ENCODE measurements around the gene FEV. TPM values are rescaled to one million over a fixed set of nuclear protein-coding genes. Genes with fewer than 3 reads are reported as not detected.

The FEV gene
- polyA plus RNA-seq, 3 donors = not detected

- Histone ChIP-seq H3K27me3 (ENCODE audit: control insufficient read depth in 2 of 2, insufficient read depth in 2 of 2, low read length in 2 of 2) (peaks cover 65 to 98% of the 10 kb centered on the region in 2 donors), H3K9ac (ENCODE audit: insufficient read depth, low read length, poor library complexity, severe bottlenecking) (no peak overlapping the region), H2AFZ (ENCODE audit: insufficient read depth, low read depth, low read length, poor library complexity, severe bottlenecking) (no peak overlapping the region), H3K27ac (ENCODE audit: low read depth in 1 of 2, low read length in 2 of 2) (no peak overlapping the region), H3K4me1 (ENCODE audit: control insufficient read depth in 1 of 2, insufficient read depth in 2 of 2, low read length in 2 of 2) (peaks cover 3 to 13% of the 10 kb centered on the region in 2 donors), H3K79me2 (ENCODE audit: insufficient read depth, low read length) (no peaks in the 10 kb centered on the region), H3K4me3 (replicated peaks in 1 of 3; ENCODE audit: low read depth in 2 of 3, low read length in 3 of 3) (no peak overlapping the region), H3K36me3 (replicated peaks in 1 of 2; ENCODE audit: control insufficient read depth in 1 of 2, insufficient read depth in 2 of 2, low read length in 2 of 2) (no peaks in the 10 kb centered on the region), H3K4me2 (replicated peaks; ENCODE audit: extremely low read depth, low read length, poor library complexity, severe bottlenecking) (no peak overlapping the region), H3K9me3 (replicated peaks in 1 of 2; ENCODE audit: control insufficient read depth in 1 of 2, insufficient read depth in 1 of 2, low read length in 2 of 2) (peaks cover 5 to 50% of the 10 kb centered on the region in 2 donors), H4K20me1 (ENCODE audit: insufficient read depth, low read length) (no peaks in the 10 kb centered on the region)
- Mint-ChIP-seq H3K4me1 (peaks cover 13% of the 10 kb centered on the region), H3K4me3 (peak overlapping the region in 1 of 2 donors; percentile 86), H3K36me3 (peaks cover 0 to 4% of the 10 kb centered on the region in 2 donors), H3K27me3 (ENCODE audit: low read depth in 3 of 3) (peaks cover 85 to 97% (median 95%) of the 10 kb centered on the region in 3 donors), H3K9me3 (peaks cover 0 to 22% (median 7%) of the 10 kb centered on the region in 7 donors), H3K27ac (peak overlapping the region in 1 of 7 donors; percentile 51)
- no peak for DNase-seq
- 23% methylated on average over 5 of the region's 8 CpGs for WGBS (ENCODE audit: insufficient coverage)
- intact Hi-C loops (cut with micrococcal nuclease) = loop anchor here in 1 of 2 donors (10.0 kb wide), 1 partner anchor 159 kb away; no protein-coding TSS in a partner anchor
- no peak for TF ChIP-seq CTCF (IDR thresholded peaks at IDR 0.05)
Measured at GRCh38 chr2:218995561-218995960, 10.6 kb upstream of the FEV start.

- Mint-ChIP-seq H3K27ac (peak within 1 kb of the TSS in 2 of 7 donors; percentile 11 to 72), H3K27me3 (ENCODE audit: low read depth in 3 of 3) (peaks cover 86 to 100% (median 96%) of the 10 kb centered on the region in 3 donors), H3K4me1 (peaks cover 13% of the 10 kb centered on the region), H3K36me3 (peaks cover 0 to 4% of the 10 kb centered on the region in 2 donors), H3K9me3 (peaks cover 0 to 28% (median 7%) of the 10 kb centered on the region in 7 donors), H3K4me3 (peak within 1 kb of the TSS in 1 of 2 donors; percentile 81)
- Histone ChIP-seq H3K4me3 (replicated peaks in 1 of 3; ENCODE audit: low read depth in 2 of 3, low read length in 3 of 3) (peak within 1 kb of the TSS in 1 of 3 experiments; percentile 25), H3K4me2 (replicated peaks; ENCODE audit: extremely low read depth, low read length, poor library complexity, severe bottlenecking) (peak within 1 kb of the TSS; percentile 52), H3K36me3 (replicated peaks in 1 of 2; ENCODE audit: control insufficient read depth in 1 of 2, insufficient read depth in 2 of 2, low read length in 2 of 2) (no peaks in the 10 kb centered on the region), H3K27ac (ENCODE audit: low read depth in 1 of 2, low read length in 2 of 2) (no peak within 1 kb of the TSS), H2AFZ (ENCODE audit: insufficient read depth, low read depth, low read length, poor library complexity, severe bottlenecking) (no peak within 1 kb of the TSS), H3K27me3 (ENCODE audit: control insufficient read depth in 2 of 2, insufficient read depth in 2 of 2, low read length in 2 of 2) (peaks cover 68 to 99% of the 10 kb centered on the region in 2 donors), H4K20me1 (ENCODE audit: insufficient read depth, low read length) (no peaks in the 10 kb centered on the region), H3K9me3 (replicated peaks in 1 of 2; ENCODE audit: control insufficient read depth in 1 of 2, insufficient read depth in 1 of 2, low read length in 2 of 2) (peaks cover 5 to 43% of the 10 kb centered on the region in 2 donors), H3K9ac (ENCODE audit: insufficient read depth, low read length, poor library complexity, severe bottlenecking) (no peak within 1 kb of the TSS), H3K79me2 (ENCODE audit: insufficient read depth, low read length) (no peaks in the 10 kb centered on the region), H3K4me1 (ENCODE audit: control insufficient read depth in 1 of 2, insufficient read depth in 2 of 2, low read length in 2 of 2) (peaks cover 3 to 13% of the 10 kb centered on the region in 2 donors)
- no peak for DNase-seq
- 1% methylated on average over 74 of the region's 88 CpGs for WGBS (ENCODE audit: insufficient coverage)
- intact Hi-C loops (cut with micrococcal nuclease) = loop anchor here in 1 of 2 donors (10.0 kb wide), 1 partner anchor 161 kb away; no protein-coding TSS in a partner anchor
- TF ChIP-seq CTCF (IDR thresholded peaks at IDR 0.05) = no peak
Measured at GRCh38 chr2:218993345-218994315, 8.6 kb upstream of the FEV start, which contains the start of gene CRYBA2. TSS of gene CRYBA2 (minus strand) at chr2:218993422. CDS start at chr2:218993176, 246 bp downstream.
